Vagina (tissue), 2 donors: ENCODE data around the gene MXD1. TPM values are rescaled to one million over a fixed set of nuclear protein-coding genes. Genes with fewer than 3 reads are reported as not detected.

Experiments used
- DNase-seq, 2 donors: peaks; one replicate each; pipeline ENCODE4 v3.0.0-alpha.2; 2017; ENCODE audit errors: extremely low spot score in 2 of 2
- H3K27ac ChIP-seq: fragments of 200-600 bp; sonication (generic); one replicate; pipeline ENCODE4 v1.5.1; 2019
- H3K27me3 ChIP-seq: fragments of 200-600 bp; sonication (generic); one replicate; pipeline ENCODE4 v1.5.1; 2019
- H3K36me3 ChIP-seq, 2 donors: fragments of 200-600 bp; sonication (generic); one replicate each; pipeline ENCODE4 v1.5.1; 2017 to 2019
- H3K4me1 ChIP-seq: fragments of 200-600 bp; sonication (generic); one replicate; pipeline ENCODE4 v1.5.1; 2019
- H3K4me3 ChIP-seq, 2 donors: fragments of 200-600 bp; sonication (generic); 1 replicate in 1 of 2; 2 replicates in 1 of 2; pipeline ENCODE4 v1.5.1; 2016 to 2019
- H3K9me3 ChIP-seq: fragments of 200-600 bp; sonication (generic); one replicate; pipeline ENCODE4 v1.5.1; 2019
- POLR2A ChIP-seq, 2 donors: fragments of 450-650 bp; IDR thresholded peaks; one replicate each; pipeline ENCODE4 v1.6.1; 2017; ENCODE audit warnings: antibody characterized with exemption in 2 of 2, mild to moderate bottlenecking in 2 of 2, moderate library complexity in 2 of 2
- POLR2AphosphoS5 ChIP-seq, 2 donors: sonication (generic); formaldehyde crosslinking; IDR thresholded peaks; one replicate each; pipeline ENCODE4 v1.9.0; 2017; ENCODE audit warnings: antibody characterized with exemption in 2 of 2, mild to moderate bottlenecking in 2 of 2, low read depth in 1 of 2; ENCODE audit not compliant: insufficient read depth in 1 of 2
- intact Hi-C: fragments of 100-400 bp; cut with DNase I; formaldehyde crosslinking; loops from one replicate; pipeline ENCODE4 v1.15.1; 2023
- total RNA-seq: library from RNA; depleted of rRNA; stranded (reverse); fragments of >200 nt; gene quantifications from one replicate; pipeline ENCODE4 v1.2.3, GENCODE V29; 2016
- TF ChIP-seq, protein P1 (sequence below), 3 experiments: fragments of 450-650 bp in 2 of 3; fragments of 200-600 bp in 1 of 3; sonication (generic) in 1 of 3; IDR thresholded peaks; one replicate each; pipeline ENCODE4 v1.5.1; 2017 to 2019; ENCODE audit warnings: antibody characterized with exemption in 3 of 3, mild to moderate bottlenecking in 2 of 3, moderate library complexity in 2 of 3

Gene MXD1
- total RNA-seq, 1 donor from 2014 or later = 55.2 TPM

DNA sequence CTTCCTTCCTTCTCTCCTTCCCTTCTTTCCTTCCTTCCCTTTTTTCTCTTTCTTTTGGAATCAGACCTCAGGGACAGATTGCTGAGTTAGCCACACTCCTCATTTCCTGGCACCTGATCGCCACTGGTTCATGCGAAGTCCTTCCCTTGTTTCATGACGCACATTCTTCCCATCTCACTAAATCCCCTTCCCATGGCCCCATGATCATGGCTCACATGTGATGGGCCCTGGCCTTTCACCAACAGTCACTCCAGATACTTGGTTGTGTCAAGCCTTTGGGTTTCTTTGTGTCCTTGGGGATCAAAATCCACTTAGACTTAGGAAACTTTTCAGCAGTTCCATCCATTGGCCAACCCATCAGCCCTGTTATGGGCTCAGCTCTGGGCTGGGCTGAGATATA is 70.3 kb downstream of the MXD1 start:
- no peak for DNase-seq
- no peaks in the 10 kb centered on the region for H3K9me3 ChIP-seq
- no peaks in the 10 kb centered on the region for H3K27me3 ChIP-seq
- intact Hi-C loops = no loop called here
- no peaks in the 10 kb centered on the region for H3K36me3 ChIP-seq
- H3K27ac ChIP-seq = no peak overlapping the region
- H3K4me3 ChIP-seq = no peak overlapping the region
- TF ChIP-seq, protein P1, sequence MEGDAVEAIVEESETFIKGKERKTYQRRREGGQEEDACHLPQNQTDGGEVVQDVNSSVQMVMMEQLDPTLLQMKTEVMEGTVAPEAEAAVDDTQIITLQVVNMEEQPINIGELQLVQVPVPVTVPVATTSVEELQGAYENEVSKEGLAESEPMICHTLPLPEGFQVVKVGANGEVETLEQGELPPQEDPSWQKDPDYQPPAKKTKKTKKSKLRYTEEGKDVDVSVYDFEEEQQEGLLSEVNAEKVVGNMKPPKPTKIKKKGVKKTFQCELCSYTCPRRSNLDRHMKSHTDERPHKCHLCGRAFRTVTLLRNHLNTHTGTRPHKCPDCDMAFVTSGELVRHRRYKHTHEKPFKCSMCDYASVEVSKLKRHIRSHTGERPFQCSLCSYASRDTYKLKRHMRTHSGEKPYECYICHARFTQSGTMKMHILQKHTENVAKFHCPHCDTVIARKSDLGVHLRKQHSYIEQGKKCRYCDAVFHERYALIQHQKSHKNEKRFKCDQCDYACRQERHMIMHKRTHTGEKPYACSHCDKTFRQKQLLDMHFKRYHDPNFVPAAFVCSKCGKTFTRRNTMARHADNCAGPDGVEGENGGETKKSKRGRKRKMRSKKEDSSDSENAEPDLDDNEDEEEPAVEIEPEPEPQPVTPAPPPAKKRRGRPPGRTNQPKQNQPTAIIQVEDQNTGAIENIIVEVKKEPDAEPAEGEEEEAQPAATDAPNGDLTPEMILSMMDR (IDR thresholded peaks at IDR 0.05) = no peak
- no peak for TF ChIP-seq POLR2A (IDR thresholded peaks at IDR 0.05)
- no peak for TF ChIP-seq POLR2AphosphoS5 (IDR thresholded peaks at IDR 0.05; ENCODE audit: insufficient read depth in 1 of 2, low read depth in 1 of 2)
- peaks cover 8% of the 10 kb centered on the region for H3K4me1 ChIP-seq

DNA sequence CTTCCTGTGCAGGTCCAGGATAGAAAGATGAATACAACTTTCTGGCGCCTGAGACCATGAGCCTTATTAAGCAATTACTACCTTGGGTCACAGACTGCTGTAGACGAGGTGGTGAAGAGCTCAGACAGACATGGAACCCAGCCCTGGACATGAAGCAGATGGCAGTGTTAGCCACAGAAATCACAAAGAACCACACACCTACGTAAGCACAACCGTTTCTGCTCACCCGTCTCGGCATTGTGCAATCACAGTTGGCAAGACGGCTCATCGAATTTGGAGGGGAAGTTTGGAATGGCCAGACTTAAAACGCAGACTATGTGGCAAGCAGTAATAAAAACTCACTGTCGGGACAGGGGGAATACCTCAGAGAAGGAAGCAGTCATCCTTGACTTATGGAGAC is 70.8 kb downstream of the MXD1 start:
- Histone ChIP-seq H3K27me3 (no peaks in the 10 kb centered on the region), H3K27ac (no peak overlapping the region), H3K4me3 (no peak overlapping the region), H3K36me3 (no peaks in the 10 kb centered on the region), H3K9me3 (no peaks in the 10 kb centered on the region), H3K4me1 (peaks cover 8% of the 10 kb centered on the region)
- no peak for DNase-seq
- TF ChIP-seq, protein P1 (IDR thresholded peaks at IDR 0.05) = no peak
- TF ChIP-seq POLR2AphosphoS5 (IDR thresholded peaks at IDR 0.05; ENCODE audit: insufficient read depth in 1 of 2, low read depth in 1 of 2) (no peak), POLR2A (IDR thresholded peaks at IDR 0.05) (no peak)
- intact Hi-C loops = no loop called here

DNA sequence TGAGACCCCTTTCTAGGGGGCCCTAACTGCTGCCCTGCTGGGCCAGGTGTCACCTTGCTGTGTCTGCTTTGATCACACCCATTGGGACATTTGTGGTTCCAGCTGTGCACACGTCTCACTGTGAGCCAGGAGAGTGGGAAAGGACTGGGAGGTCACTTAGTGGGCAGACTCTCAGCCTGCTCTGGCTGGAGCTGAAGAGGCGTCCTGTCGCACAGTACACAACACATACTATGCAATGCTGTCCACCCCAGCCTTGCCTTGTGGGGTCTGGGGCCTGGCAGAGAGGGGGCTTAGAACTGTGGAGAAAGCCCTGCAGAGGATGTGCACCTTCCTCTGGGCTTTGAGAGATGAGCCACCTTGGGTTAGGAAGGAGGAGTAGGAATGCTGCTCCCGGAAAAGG is 71.8 kb downstream of the MXD1 start:
- Histone ChIP-seq H3K27ac (no peak overlapping the region), H3K4me1 (peaks cover 8% of the 10 kb centered on the region), H3K9me3 (no peaks in the 10 kb centered on the region), H3K27me3 (no peaks in the 10 kb centered on the region), H3K36me3 (no peaks in the 10 kb centered on the region), H3K4me3 (no peak overlapping the region)
- TF ChIP-seq, protein P1 (IDR thresholded peaks at IDR 0.05) = no peak
- TF ChIP-seq POLR2A (IDR thresholded peaks at IDR 0.05) (no peak), POLR2AphosphoS5 (IDR thresholded peaks at IDR 0.05; ENCODE audit: insufficient read depth in 1 of 2, low read depth in 1 of 2) (no peak)
- intact Hi-C loops = no loop called here
- DNase-seq = no peak

DNA sequence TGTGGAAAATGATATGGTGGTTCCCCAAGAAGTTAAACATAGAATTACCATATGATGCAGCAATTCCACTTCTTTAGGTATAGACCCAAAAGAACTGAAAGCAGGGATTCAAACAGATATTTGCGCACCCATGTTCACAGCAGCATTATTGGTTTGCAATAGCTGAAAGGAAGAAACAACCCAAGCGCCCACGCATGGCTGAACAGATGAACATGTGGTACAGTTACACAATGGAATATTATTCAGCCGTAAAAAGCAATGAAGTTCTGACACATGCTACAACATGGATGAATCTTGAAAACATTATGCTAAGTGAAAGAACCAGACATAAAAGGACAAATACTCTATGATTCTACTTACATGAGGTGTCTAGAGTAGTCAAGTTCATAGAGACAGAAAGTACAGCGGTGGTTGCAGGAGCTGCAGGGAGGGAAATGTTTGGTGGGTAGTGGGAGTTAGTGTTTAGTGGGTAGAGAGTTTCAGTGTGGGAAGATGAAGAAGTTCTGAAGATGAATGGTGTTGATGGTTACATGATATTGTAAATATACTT is 73.3 kb downstream of the MXD1 start:
- Histone ChIP-seq H3K4me3 (no peak overlapping the region), H3K36me3 (no peaks in the 10 kb centered on the region), H3K9me3 (no peaks in the 10 kb centered on the region), H3K4me1 (peaks cover 8% of the 10 kb centered on the region), H3K27me3 (no peaks in the 10 kb centered on the region), H3K27ac (no peak overlapping the region)
- no peak for DNase-seq
- intact Hi-C loops = no loop called here
- TF ChIP-seq POLR2AphosphoS5 (IDR thresholded peaks at IDR 0.05; ENCODE audit: insufficient read depth in 1 of 2, low read depth in 1 of 2) = no peak
- no peak for TF ChIP-seq POLR2A (IDR thresholded peaks at IDR 0.05)
- TF ChIP-seq, protein P1 (IDR thresholded peaks at IDR 0.05) = no peak

DNA sequence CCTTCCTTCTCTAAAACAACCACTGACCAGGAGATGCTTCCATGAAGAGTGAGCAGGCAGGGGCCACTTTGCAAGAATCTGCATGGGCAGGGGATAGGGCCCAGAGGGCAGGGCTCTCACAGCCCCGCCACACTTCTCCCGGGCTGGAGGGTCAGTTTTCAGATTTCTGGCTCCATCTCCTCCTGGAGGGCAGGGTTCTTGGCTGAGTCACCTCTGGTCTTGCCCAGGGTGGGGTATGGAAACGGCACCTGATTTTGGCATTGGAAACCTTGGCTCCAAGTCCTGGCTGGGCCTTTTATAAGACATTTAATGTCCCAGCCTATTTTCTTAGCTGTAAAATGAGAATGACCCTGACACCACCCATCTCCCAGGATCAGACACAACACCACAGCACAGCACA is 74.1 kb downstream of the MXD1 start:
- Histone ChIP-seq H3K27ac (peak overlapping the region; percentile 50), H3K36me3 (peaks cover 0 to 8% of the 10 kb centered on the region in 2 donors)
- TF ChIP-seq, protein P1 (IDR thresholded peaks at IDR 0.05) = no peak
- no peak for TF ChIP-seq POLR2A (IDR thresholded peaks at IDR 0.05)
- no peak for TF ChIP-seq POLR2AphosphoS5 (IDR thresholded peaks at IDR 0.05; ENCODE audit: insufficient read depth in 1 of 2, low read depth in 1 of 2)

More for the DNA sequence above, 74.1 kb downstream of the MXD1 start:
- H3K27me3 ChIP-seq = no peaks in the 10 kb centered on the region
- peaks cover 8% of the 10 kb centered on the region for H3K4me1 ChIP-seq
- intact Hi-C loops = no loop called here
- H3K9me3 ChIP-seq = no peaks in the 10 kb centered on the region
- no peak overlapping the region for H3K4me3 ChIP-seq
- DNase-seq = no peak
